Fibroblast of mammary gland (primary cell): Measurements from ENCODE around the gene TRABD2A.

Experiments used
- DNase-seq: peaks from one replicate; pipeline ENCODE4 v3.0.0-alpha.2; 2010; ENCODE audit warnings: low read depth
- H3K4me3 ChIP-seq: 2 replicates; pipeline ENCODE4 v1.5.1; 2011; ENCODE audit warnings: low read depth, mild to moderate bottlenecking, low read length, moderate library complexity; ENCODE audit not compliant: control insufficient read depth
- TF ChIP-seq, protein P1 (sequence below): conservative IDR thresholded peaks from 2 replicates; pipeline ENCODE4 v1.5.1; 2011; ENCODE audit warnings: low read depth, low read length, inconsistent platforms; ENCODE audit not compliant: control insufficient read depth, insufficient read depth

Gene TRABD2A, protein sequence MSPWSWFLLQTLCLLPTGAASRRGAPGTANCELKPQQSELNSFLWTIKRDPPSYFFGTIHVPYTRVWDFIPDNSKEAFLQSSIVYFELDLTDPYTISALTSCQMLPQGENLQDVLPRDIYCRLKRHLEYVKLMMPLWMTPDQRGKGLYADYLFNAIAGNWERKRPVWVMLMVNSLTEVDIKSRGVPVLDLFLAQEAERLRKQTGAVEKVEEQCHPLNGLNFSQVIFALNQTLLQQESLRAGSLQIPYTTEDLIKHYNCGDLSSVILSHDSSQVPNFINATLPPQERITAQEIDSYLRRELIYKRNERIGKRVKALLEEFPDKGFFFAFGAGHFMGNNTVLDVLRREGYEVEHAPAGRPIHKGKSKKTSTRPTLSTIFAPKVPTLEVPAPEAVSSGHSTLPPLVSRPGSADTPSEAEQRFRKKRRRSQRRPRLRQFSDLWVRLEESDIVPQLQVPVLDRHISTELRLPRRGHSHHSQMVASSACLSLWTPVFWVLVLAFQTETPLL

DNA sequence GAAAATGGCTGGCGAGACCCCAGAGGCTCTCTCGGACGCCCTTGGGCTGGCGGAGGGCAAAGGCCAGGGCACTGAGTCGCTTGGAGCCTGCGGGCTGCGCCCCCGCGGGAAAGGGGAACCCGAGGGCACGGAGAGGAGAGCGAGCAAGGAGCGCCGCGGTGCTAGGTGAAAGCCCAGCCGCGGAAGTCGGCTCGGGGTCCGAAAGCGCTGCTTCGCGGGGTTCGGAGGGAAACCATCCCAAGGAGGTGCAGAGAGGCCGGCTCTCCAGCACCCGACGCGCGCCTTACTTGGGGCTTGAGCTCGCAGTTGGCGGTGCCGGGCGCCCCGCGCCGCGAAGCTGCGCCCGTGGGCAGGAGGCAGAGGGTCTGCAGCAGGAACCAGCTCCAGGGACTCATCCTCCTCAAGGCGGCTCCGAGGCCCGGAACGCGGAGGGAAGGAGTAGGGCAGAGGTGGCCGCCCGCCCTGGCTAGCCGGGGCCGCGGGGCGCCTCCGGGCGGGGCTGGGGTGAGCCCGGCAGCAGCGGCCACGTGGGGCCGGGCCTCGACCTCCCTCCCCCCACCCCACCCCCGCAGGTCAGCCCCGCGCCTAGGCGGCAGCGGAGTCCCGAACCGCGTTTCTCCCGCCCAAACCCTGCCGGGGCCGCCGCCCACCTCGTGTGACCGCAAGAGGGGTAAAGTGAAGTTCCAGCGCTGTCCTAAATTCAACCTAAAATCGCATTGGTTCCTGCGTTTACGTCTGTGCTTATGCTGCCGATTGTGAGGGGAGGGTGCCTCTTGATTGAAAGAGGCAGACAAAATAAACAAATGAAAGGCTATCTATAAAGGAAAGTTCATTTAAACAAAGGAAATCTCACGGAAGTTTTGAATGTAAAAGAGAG lies at the start of gene TRABD2A:
TSS of gene TRABD2A (minus strand) at position 440 of the 877 bp plus-strand sequence. CDS start at position 395, 45 bp downstream.
- peak; percentile 59 for DNase-seq
- TF ChIP-seq, protein P1, sequence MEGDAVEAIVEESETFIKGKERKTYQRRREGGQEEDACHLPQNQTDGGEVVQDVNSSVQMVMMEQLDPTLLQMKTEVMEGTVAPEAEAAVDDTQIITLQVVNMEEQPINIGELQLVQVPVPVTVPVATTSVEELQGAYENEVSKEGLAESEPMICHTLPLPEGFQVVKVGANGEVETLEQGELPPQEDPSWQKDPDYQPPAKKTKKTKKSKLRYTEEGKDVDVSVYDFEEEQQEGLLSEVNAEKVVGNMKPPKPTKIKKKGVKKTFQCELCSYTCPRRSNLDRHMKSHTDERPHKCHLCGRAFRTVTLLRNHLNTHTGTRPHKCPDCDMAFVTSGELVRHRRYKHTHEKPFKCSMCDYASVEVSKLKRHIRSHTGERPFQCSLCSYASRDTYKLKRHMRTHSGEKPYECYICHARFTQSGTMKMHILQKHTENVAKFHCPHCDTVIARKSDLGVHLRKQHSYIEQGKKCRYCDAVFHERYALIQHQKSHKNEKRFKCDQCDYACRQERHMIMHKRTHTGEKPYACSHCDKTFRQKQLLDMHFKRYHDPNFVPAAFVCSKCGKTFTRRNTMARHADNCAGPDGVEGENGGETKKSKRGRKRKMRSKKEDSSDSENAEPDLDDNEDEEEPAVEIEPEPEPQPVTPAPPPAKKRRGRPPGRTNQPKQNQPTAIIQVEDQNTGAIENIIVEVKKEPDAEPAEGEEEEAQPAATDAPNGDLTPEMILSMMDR = no peak
- peak within 1 kb of the TSS; percentile 61 for H3K4me3 ChIP-seq

DNA sequence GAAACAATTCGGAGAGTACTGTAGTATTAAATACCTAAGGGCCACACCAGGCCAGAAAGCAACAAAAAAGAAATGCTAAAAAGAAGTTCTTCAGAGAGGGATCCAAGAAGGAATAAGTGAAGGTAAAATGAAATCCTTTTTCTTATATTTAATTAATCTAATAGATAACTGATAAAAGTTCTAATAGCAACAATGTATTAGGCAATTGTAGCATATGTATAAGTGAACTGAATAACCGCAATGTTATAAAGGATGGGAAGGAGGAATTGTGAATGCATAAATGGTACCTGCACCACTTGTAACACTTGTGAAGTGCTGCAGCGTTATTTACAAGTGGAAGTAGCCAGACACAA lies 46.4 kb upstream of the TRABD2A start:
- DNase-seq = no peak
- H3K4me3 ChIP-seq = no peak overlapping the region
- TF ChIP-seq, protein P1 = no peak

DNA sequence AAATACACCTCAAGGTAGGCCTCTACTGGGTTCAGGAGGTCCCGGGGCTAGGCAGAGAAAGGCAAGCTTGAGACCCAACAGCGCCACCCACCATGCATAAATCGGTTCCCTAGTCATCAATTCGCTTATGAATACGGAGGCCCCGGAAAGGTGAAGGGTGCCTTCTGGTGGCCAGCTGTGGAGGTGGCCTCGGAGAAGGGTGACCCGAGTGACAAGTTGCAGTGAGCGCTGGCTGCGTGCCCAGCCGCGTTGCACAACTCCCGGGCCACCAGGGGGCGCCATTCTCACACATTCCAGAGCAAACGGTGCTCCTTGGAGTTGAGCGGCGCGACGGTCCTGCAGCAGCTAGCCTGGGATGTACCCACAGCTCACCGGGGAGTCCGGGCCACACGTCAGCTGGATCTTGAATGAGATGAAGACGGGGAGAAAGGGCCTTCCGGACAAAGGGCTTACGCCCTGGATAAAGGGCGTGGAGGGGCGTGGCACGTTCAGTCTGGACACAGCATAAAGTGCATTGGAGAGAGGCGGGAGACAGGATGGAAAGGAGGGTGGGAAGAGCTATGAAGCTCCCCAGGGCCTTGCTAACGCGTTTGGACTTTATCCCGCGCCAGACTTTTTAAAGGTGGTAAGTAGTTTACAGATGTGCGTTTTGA lies 45.0 kb upstream of the TRABD2A start:
- TF ChIP-seq, protein P1 = peak; percentile 69
- peak overlapping the region; percentile 53 for H3K4me3 ChIP-seq
- peak; percentile 87 for DNase-seq

DNA sequence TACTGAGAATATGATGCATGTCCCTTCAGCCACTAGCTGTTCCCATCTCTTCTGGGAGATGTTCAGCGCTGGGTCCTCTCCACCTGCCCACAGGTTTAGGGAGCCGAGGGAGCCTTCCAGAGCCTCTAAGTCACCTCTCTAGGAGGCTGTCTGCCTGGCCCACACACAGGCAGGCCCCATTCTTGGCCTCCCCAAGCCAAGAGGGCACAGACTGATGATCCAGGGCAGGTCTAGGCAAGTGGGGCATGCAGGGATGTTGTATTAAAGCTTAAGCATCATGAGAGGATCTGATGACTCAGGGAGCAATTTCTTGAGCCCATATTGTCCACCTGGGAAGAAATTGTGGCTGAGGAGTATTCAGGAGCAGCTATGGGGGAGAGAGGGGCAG lies 44.4 kb upstream of the TRABD2A start:
- no peak for DNase-seq
- H3K4me3 ChIP-seq = no peak overlapping the region

DNA sequence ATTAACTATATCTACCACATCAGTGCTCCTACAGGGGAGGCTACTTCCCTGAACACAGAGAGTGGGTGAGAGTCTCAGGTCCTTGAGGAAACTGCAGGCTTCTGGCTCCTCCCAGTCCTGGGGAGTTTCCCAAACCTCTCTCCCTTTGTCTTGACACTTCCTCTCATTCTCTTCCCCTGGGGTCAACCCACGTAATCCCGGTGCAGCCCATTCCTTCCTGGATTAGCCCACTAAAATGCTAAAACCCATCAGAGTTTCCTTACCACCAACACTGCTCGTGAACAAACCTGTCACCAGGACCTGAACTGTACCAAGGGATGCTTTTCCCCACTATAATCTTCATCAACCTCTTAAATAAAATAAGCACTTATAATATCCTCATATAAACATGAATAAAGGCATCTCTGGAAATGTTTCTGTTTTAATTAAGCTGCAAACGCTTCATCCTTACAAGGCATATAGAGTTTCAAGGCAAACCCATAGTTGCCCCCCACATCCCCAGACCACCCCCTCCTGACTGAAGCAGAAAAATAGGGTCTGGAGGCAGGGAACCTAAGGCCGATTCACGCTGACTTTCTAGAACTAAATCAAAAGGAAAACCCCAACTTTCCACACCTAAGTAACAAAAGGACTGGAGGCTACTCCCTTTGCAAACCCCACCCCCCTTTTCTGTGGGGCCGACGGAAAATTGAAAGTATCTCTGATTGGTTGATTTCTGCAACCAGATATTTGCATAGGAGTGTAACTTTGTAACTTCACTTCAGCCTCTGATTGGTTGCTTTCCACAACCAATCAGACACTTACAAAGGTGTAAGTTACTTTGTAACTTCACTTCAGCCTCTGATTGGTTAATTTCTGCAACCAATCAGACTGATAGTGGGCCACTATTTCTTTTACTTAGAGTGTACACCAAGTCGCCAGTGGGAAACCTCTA lies 43.6 kb upstream of the TRABD2A start:
- DNase-seq = peak; percentile 84
- TF ChIP-seq, protein P1 = no peak

More for the DNA sequence above, 44.4 kb upstream of the TRABD2A start:
- TF ChIP-seq, protein P1 = no peak

More for the DNA sequence above, 43.6 kb upstream of the TRABD2A start:
- H3K4me3 ChIP-seq = peak overlapping the region; percentile 14
